HG03432 (cell line): ENCODE measurements around the gene MRPS15.
"Not testable (repeated sequence)": the region's sequence is repeated elsewhere in the genome, so short reads cannot be mapped to it uniquely, and the experiment has no call there.

Experiments used
- ATAC-seq: cut with Tn5 transposase; IDR thresholded peaks from one replicate; pipeline ENCODE4 v1.9.1; 2021; ENCODE audit warnings: mild to moderate bottlenecking, moderate library complexity; ENCODE audit not compliant: unreplicated experiment

The MRPS15 gene

GRCh38 chr1:36486093-36486438 is 21.9 kb upstream of the MRPS15 start:
- ATAC-seq: no peak

- no peak for ATAC-seq
Observed at GRCh38 chr1:36484099-36484498, 19.9 kb upstream of the MRPS15 start.

DNA sequence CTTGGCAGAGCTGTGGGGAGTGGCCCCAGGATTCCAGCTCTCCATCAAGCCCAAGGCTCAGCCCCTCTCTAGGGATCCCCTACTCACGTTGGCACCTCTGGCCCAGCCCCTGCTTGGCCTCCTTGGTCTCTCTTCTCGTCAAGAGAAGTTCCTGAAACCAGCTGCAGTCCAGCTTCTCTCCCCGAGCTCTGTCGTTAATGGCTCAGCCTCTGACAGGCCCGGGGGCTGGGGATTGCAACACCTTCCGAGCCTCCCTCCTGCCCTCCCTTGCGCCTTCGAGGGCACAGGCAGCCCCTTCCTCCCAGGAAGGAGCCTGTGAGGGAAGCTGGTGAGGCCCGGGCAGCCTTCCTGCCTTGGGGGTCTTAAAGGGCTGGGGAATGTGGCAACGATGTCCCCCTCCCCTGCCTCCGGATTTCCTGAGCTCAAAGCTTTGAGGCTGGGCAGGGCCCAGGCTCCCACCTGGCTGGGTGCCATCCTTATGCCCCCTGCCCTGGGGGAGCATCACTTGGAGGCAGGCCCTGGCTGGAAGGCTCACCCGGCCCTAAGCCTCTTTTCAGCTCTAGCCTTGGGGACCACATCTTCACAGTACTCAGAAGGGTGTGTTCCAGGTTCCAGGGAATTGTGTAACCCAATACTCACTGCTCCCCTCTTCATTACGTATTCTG is 18.7 kb upstream of the MRPS15 start, which contains the start of gene CSF3R:
Gene CSF3R, minus strand, starts transcription at position 190 of the 665 bp plus-strand sequence. CDS start 3,417 bp downstream, outside the sequence.
- no peak for ATAC-seq

DNA sequence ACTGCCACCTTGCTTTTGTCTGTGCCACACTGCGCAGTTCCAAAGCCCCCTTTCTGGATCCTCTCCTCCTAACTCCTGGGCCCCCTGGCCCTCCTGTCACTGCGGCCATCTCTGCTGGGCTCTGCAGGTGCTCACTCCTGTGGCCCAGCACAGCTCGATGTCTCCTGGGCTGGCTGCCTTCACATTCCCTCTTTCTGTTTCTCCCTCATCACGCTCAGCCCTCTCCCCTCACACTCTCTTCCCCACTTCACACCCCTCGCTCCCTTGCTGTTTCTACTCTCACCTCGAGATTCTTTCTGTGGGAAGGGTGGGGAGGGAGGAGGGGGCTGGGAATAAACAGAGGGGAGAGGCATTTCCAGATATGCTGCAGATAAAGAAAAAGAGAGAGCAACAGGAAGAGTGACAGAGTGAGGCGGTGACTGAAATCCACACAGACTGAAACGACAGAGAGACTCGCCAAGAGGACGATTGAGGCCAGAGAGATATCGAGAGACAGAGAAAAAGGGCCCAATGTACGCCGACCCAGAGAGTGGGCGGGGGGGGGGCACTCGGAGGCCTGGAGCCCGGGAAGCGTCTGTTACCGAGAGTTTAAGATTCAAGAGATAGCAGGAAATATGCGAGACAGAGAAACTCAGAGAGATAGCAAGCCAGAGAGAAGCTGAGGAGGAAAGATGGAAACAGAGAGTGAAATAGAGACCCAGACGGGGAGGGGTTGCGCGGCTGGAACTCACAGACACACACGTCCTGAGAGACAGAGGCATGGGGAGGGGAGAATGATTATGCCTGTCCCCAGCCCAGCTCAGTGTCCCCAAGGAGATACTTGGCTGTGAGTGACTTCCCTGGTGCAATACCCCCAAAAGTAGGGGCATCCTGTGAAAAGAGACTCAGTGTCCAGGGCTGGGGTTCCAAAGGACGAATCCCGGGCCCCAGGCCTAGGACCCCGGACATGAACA is 17.9 kb upstream of the MRPS15 start:
- no peak for ATAC-seq

- ATAC-seq: no peak
Observed at GRCh38 chr1:36481091-36481490, 16.9 kb upstream of the MRPS15 start.

- no peak for ATAC-seq
Observed at GRCh38 chr1:36480161-36480560, 16.0 kb upstream of the MRPS15 start.

DNA sequence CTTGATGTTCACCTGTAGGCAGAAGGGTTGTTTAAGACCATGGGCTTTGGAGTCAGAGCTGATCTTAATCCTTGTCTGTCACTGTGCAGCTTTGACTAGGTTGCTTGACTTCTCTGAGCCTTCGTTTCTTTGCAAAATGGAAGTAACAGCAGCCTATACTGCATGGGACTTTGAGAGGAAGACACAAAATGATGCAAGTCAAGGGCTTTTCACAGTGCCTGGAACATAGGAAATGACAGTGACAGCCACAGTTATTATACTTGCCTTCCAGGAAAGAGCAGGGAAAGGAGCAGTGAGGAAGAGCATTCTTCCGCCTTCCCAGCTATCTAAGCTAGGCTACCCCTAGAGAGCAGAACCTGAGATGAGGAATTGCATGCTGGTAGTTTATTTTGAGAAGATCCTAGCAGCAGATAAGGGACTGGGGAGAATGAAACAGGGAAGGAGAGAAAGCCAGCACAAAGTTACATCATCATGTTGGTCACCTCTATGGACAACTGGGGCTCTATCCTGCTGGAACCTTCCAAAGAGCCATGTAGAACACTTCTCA is 15.4 kb upstream of the MRPS15 start:
- no peak for ATAC-seq

DNA sequence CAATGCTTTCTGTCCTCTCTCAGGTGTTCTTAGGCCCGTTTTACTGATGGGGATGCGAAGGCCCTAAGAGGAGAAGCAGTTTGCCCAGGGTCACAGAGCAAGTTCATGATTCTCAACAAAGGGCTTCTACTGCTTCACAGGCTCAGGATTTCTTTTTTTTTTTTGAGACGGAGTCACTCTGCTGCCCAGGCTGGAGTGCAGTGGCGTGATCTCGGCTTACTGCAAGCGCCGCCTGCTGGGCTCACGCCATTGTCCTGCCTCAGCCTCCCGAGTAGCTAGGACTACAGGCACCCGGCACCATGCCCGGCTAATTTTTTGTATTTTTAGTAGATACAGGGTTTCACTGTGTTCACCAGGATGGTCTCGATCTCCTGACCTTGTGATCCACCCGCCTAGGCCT is 13.4 kb upstream of the MRPS15 start:
- ATAC-seq: not testable (repeated sequence)

- ATAC-seq: no peak
Observed at GRCh38 chr1:36476945-36477344, 12.8 kb upstream of the MRPS15 start.

GRCh38 chr1:36475910-36476604 is 11.9 kb upstream of the MRPS15 start:
- no peak for ATAC-seq

DNA sequence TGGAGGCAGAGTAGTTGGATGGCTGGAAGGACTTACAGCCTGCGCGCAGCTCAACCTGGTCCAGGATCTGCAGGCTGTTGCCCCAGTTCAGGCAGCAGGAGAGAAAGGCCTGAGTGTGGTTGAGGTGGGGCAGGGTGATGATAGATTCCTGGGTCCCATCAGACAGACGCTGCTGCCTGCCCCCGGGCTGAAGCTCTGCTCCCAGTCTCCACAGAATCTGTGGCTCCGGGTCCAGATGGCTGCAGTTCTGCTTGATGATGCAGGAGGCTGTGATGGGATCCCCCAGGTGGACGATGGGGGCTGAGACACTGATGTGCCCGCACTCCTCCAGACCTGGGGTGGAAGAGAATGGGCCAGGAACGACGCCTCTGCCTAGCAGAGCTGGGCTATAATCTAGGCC is 11.2 kb upstream of the MRPS15 start:
- no peak for ATAC-seq

DNA sequence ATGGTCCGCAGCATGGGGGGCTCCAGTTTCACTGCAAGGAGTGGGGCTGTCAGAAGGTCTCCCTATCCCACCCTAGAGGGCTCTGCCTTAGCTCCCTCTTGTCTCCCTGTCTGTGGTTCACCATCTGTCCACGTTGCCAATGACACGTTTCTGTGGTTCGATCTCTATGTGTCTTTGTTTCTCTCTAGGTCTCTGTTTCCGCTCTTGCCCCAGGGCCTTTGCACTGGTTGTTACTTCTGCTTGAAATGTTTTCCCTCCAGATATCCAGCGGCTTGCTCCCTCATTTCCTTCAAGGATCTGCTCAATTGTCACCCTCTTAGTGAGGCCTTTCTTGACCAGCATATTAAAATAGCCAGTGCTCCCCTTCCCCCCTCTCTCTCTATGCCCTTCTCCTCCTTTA is 8.5 kb upstream of the MRPS15 start:
- no peak for ATAC-seq

DNA sequence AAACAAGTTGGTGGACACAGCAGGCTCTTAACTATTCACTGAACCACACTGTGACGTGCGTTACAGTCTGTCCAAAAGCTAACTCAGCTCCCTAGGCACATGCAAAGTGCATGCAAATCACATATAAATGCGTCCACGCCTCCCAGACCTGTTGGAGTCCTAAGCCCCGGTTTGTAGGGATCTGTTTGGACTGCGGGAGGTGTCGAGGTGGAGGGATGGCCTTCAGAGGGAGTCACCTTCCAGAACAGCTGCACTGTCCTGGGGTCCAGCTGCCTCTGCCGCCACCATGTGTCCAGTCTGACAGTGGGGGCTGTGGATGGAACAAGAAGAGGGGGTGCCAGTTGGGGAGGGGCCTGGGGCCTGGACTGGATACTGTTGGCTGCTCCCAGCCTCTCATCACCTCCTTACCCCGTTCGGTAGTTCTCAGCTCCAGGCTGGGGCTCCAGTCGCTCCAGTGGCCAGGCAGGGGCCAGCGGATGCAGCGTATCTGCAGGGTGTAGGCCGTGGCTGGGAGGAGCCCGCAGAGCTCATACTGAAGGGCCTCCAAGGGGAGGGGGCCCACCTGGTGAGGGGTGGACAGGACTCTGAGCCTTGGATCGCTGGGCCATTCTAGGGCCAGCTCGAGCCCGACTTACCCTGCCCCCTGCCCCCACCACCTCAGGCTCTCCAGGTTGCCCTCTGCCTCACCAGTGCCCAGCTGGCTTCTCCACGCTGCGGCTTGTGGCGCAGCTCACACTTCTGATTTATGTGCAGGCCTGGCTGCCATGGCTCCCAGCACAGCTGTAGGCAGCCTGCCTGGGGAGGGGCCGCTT is 7.9 kb upstream of the MRPS15 start:
- no peak for ATAC-seq

- ATAC-seq: no peak
Observed at GRCh38 chr1:36469163-36469562, 5.0 kb upstream of the MRPS15 start.

GRCh38 chr1:36467700-36468455 is 3.7 kb upstream of the MRPS15 start:
- no peak for ATAC-seq

- ATAC-seq: no peak
Observed at GRCh38 chr1:36467027-36467410, 2.8 kb upstream of the MRPS15 start.

- ATAC-seq: no peak
Observed at GRCh38 chr1:36466370-36467026, 2.3 kb upstream of the MRPS15 start.

- ATAC-seq: no peak
Observed at GRCh38 chr1:36465731-36466369, 1.7 kb upstream of the MRPS15 start.
